ENCODE data around the gene ATP11A. TPM values are rescaled to one million over a fixed set of nuclear protein-coding genes. Genes with fewer than 3 reads are reported as not detected.

Gene ATP11A
- total RNA-seq, 1 experiment from 2014 or later = 9.4 TPM

DNA sequence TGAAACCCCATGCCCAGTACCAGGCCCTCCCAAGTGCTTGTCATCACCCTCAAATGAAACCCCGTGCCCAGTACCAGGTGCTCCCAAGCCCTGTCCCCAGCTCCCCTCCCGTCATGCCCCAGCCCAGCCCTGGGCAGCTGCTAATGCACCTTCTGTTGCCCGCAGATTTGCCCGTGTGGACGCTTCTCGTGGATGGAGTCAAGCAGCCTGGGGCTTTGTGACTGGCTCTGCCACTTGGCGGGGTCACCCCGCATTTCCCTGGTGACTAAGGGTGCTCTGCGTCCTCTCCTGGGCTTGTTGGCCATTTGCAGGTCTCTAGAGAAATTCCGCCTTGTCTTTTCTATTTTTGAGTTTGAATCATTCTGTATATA is 82.7 kb downstream of the ATP11A start:
- CTCF ChIA-PET = no interaction called here
- no peak overlapping the region for H3K4me3 ChIP-seq (ENCODE audit: low read depth, low read length, poor library complexity, severe bottlenecking)
- H3K27me3 ChIP-seq (replicated peaks; ENCODE audit: insufficient read depth, low read depth, low read length, poor library complexity) = no peaks in the 10 kb centered on the region
- TF ChIP-seq EZH2 (IDR thresholded peaks at IDR 0.05; ENCODE audit: borderline replicate concordance, low read depth, low read length, poor library complexity, severe bottlenecking) = no peak
- TF ChIP-seq, protein P1, sequence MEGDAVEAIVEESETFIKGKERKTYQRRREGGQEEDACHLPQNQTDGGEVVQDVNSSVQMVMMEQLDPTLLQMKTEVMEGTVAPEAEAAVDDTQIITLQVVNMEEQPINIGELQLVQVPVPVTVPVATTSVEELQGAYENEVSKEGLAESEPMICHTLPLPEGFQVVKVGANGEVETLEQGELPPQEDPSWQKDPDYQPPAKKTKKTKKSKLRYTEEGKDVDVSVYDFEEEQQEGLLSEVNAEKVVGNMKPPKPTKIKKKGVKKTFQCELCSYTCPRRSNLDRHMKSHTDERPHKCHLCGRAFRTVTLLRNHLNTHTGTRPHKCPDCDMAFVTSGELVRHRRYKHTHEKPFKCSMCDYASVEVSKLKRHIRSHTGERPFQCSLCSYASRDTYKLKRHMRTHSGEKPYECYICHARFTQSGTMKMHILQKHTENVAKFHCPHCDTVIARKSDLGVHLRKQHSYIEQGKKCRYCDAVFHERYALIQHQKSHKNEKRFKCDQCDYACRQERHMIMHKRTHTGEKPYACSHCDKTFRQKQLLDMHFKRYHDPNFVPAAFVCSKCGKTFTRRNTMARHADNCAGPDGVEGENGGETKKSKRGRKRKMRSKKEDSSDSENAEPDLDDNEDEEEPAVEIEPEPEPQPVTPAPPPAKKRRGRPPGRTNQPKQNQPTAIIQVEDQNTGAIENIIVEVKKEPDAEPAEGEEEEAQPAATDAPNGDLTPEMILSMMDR (conservative IDR thresholded peaks at IDR 0.05; ENCODE audit: low read depth, low read length) = no peak
- no peak for DNase-seq (ENCODE audit: low spot score)
- intact Hi-C loops (cut with micrococcal nuclease; ENCODE audit: unreplicated experiment) = no loop called here
- H3K9me3 ChIP-seq (ENCODE audit: low read depth, low read length, poor library complexity, severe bottlenecking) = no peaks in the 10 kb centered on the region
- POLR2A ChIA-PET (ENCODE audit: low non-redundant PET) = no interaction called here
- no TSS peak for BruUV-seq (replicated peaks)
- no peak overlapping the region for H3K27ac ChIP-seq (ENCODE audit: low read depth, low read length, poor library complexity, severe bottlenecking)
- no peaks in the 10 kb centered on the region for H3K4me1 ChIP-seq (ENCODE audit: insufficient read depth, low read length, poor library complexity, severe bottlenecking)
- no peaks in the 10 kb centered on the region for H3K36me3 ChIP-seq (ENCODE audit: insufficient read depth, low read length, poor library complexity, severe bottlenecking)

- Histone ChIP-seq H3K4me3 (ENCODE audit: low read depth, low read length, poor library complexity, severe bottlenecking) (no peak overlapping the region), H3K9me3 (ENCODE audit: low read depth, low read length, poor library complexity, severe bottlenecking) (no peaks in the 10 kb centered on the region), H3K27ac (ENCODE audit: low read depth, low read length, poor library complexity, severe bottlenecking) (no peak overlapping the region), H3K4me1 (ENCODE audit: insufficient read depth, low read length, poor library complexity, severe bottlenecking) (no peaks in the 10 kb centered on the region), H3K36me3 (ENCODE audit: insufficient read depth, low read length, poor library complexity, severe bottlenecking) (no peaks in the 10 kb centered on the region), H3K27me3 (replicated peaks; ENCODE audit: insufficient read depth, low read depth, low read length, poor library complexity) (no peaks in the 10 kb centered on the region)
- ChIA-PET POLR2A (ENCODE audit: low non-redundant PET) (no interaction called here), CTCF (no interaction called here)
- no peak for DNase-seq (ENCODE audit: low spot score)
- no peak for TF ChIP-seq EZH2 (IDR thresholded peaks at IDR 0.05; ENCODE audit: borderline replicate concordance, low read depth, low read length, poor library complexity, severe bottlenecking)
- TF ChIP-seq, protein P1 (conservative IDR thresholded peaks at IDR 0.05; ENCODE audit: low read depth, low read length) = no peak
- intact Hi-C loops (cut with micrococcal nuclease; ENCODE audit: unreplicated experiment) = no loop called here
- no TSS peak for BruUV-seq (replicated peaks)
Observed at GRCh38 chr13:112772929-112773328, 83.1 kb downstream of the ATP11A start.

- Histone ChIP-seq H3K27ac (ENCODE audit: low read depth, low read length, poor library complexity, severe bottlenecking) (no peak overlapping the region), H3K4me1 (ENCODE audit: insufficient read depth, low read length, poor library complexity, severe bottlenecking) (no peaks in the 10 kb centered on the region), H3K4me3 (ENCODE audit: low read depth, low read length, poor library complexity, severe bottlenecking) (no peak overlapping the region), H3K27me3 (replicated peaks; ENCODE audit: insufficient read depth, low read depth, low read length, poor library complexity) (no peaks in the 10 kb centered on the region), H3K36me3 (ENCODE audit: insufficient read depth, low read length, poor library complexity, severe bottlenecking) (no peaks in the 10 kb centered on the region), H3K9me3 (ENCODE audit: low read depth, low read length, poor library complexity, severe bottlenecking) (no peaks in the 10 kb centered on the region)
- no peak for TF ChIP-seq EZH2 (IDR thresholded peaks at IDR 0.05; ENCODE audit: borderline replicate concordance, low read depth, low read length, poor library complexity, severe bottlenecking)
- TF ChIP-seq, protein P1 (conservative IDR thresholded peaks at IDR 0.05; ENCODE audit: low read depth, low read length) = no peak
- BruUV-seq (replicated peaks) = no TSS peak
- intact Hi-C loops (cut with micrococcal nuclease; ENCODE audit: unreplicated experiment) = no loop called here
- ChIA-PET POLR2A (ENCODE audit: low non-redundant PET) (no interaction called here), CTCF (no interaction called here)
- DNase-seq (ENCODE audit: low spot score) = no peak
Observed at GRCh38 chr13:112773601-112774447, 84.0 kb downstream of the ATP11A start.
